Fibroblast of lung (primary cell): Measurements from ENCODE around the gene ACRBP. TPM values are rescaled to one million over a fixed set of nuclear protein-coding genes. Genes with fewer than 3 reads are reported as not detected.

Experiments used
- DNase-seq, 2 donors: peaks; one replicate each; pipeline versions ENCODE4 v3.0.0 to v3.0.0-alpha.2; 2010; ENCODE audit warnings: low read depth in 2 of 2
- H2AFZ ChIP-seq: 2 replicates; pipeline ENCODE4 v1.5.1; 2012; ENCODE audit warnings: low read length, control low read depth, inconsistent platforms
- H3K27ac ChIP-seq: 2 replicates; pipeline ENCODE4 v1.5.1; 2011; ENCODE audit warnings: low read length, control low read depth; ENCODE audit not compliant: insufficient read depth
- H3K27me3 ChIP-seq: 2 replicates; pipeline ENCODE4 v1.5.1; 2011; ENCODE audit warnings: mild to moderate bottlenecking, low read length; ENCODE audit not compliant: control insufficient read depth, insufficient read depth
- H3K36me3 ChIP-seq: 2 replicates; pipeline ENCODE4 v1.5.1; 2011; ENCODE audit warnings: low read length; ENCODE audit not compliant: control insufficient read depth, insufficient read depth
- H3K4me1 ChIP-seq: 2 replicates; pipeline ENCODE4 v1.5.1; 2011; ENCODE audit warnings: low read length; ENCODE audit not compliant: control insufficient read depth, insufficient read depth; ENCODE audit errors: extremely low read depth
- H3K4me2 ChIP-seq: 2 replicates; pipeline ENCODE4 v1.5.1; 2011; ENCODE audit warnings: low read length, control low read depth; ENCODE audit not compliant: insufficient read depth; ENCODE audit errors: extremely low read depth
- H3K4me3 ChIP-seq, 4 experiments: fragments of 200-600 bp in 1 of 4; sonication (generic) in 1 of 4; replicated peaks in 1 of 4; 2 replicates each; pipeline ENCODE4 v1.5.1; 2011 to 2016; ENCODE audit warnings: low read length in 4 of 4, low read depth in 3 of 4, mild to moderate bottlenecking in 3 of 4, control low read depth in 2 of 4, inconsistent platforms in 1 of 4, mixed read lengths in 1 of 4; ENCODE audit not compliant: insufficient read depth in 1 of 4; ENCODE audit errors: control extremely low read depth in 1 of 4
- H3K79me2 ChIP-seq: 2 replicates; pipeline ENCODE4 v1.5.1; 2012; ENCODE audit warnings: mild to moderate bottlenecking, low read length, inconsistent platforms; ENCODE audit not compliant: control insufficient read depth, insufficient read depth
- H3K9ac ChIP-seq: 2 replicates; pipeline ENCODE4 v1.5.1; 2011; ENCODE audit warnings: mild to moderate bottlenecking, low read length, control low read depth; ENCODE audit not compliant: insufficient read depth
- H3K9me3 ChIP-seq: 2 replicates; pipeline ENCODE4 v1.5.1; 2012; ENCODE audit warnings: low read depth, low read length; ENCODE audit not compliant: control insufficient read depth, insufficient read depth
- H4K20me1 ChIP-seq: 2 replicates; pipeline ENCODE4 v1.5.1; 2011; ENCODE audit warnings: low read length; ENCODE audit not compliant: control insufficient read depth, insufficient read depth; ENCODE audit errors: extremely low read depth
- EZH2 ChIP-seq: IDR thresholded peaks from 2 replicates; pipeline ENCODE4 v1.5.1; 2012; ENCODE audit warnings: low read length, control low read depth, mild to moderate bottlenecking; ENCODE audit errors: missing control alignments
- polyA plus RNA-seq, 2 donors: library from polyadenylated mRNA; depleted of rRNA in 1 of 2; stranded (reverse) in 1 of 2; unstranded in 1 of 2; fragments of >200 nt; gene quantifications; 2 replicates each; pipeline ENCODE4 v1.2.1, GENCODE V29; 2011 to 2012; ENCODE audit warnings: missing spikeins in 1 of 2
- total RNA-seq: library from RNA; depleted of rRNA; stranded (reverse); fragments of >200 nt; gene quantifications from 2 replicates; pipeline ENCODE4 v1.2.1, GENCODE V29; 2014
- TF ChIP-seq, protein P1 (sequence below), 2 donors: IDR thresholded peaks in 1 of 2; conservative IDR thresholded peaks in 1 of 2; 1 replicate in 1 of 2; 2 replicates in 1 of 2; pipeline ENCODE4 v1.5.1; 2011 to 2012; ENCODE audit warnings: low read length in 2 of 2, control low read depth in 1 of 2, inconsistent platforms in 1 of 2, low read depth in 1 of 2, mild to moderate bottlenecking in 1 of 2

ACRBP gene
- total and polyA plus RNA-seq, 2 donors (not counting 1 experiment from before 2014, with no cell fraction given), result 0.33 to 0.50 TPM

DNA sequence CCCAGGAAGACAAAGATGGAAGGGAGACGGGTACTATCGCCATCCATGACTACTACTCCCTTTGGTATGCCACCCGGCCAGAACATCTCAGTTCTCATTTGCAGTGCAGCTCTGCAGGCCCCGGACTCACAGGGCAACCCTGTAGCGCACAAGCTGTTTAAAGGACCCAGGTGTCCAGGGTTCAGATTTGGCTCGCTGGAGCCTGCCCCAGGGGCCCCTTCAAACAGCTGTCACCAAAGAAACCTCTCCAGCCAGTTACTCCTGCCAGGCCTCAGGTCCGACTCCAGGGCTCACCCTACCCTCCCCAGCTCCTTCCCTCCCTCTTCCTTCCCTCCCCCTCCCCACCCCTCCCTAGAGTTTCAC, 34.6 kb downstream of the ACRBP start:
- H3K9ac ChIP-seq, result no peak overlapping the region
- H3K79me2 ChIP-seq, result no peaks in the 10 kb centered on the region
- H3K4me3 ChIP-seq, result no peak overlapping the region
- DNase-seq, result no peak
- no peak overlapping the region for H2AFZ ChIP-seq
- no peaks in the 10 kb centered on the region for H4K20me1 ChIP-seq
- TF ChIP-seq, protein P1, sequence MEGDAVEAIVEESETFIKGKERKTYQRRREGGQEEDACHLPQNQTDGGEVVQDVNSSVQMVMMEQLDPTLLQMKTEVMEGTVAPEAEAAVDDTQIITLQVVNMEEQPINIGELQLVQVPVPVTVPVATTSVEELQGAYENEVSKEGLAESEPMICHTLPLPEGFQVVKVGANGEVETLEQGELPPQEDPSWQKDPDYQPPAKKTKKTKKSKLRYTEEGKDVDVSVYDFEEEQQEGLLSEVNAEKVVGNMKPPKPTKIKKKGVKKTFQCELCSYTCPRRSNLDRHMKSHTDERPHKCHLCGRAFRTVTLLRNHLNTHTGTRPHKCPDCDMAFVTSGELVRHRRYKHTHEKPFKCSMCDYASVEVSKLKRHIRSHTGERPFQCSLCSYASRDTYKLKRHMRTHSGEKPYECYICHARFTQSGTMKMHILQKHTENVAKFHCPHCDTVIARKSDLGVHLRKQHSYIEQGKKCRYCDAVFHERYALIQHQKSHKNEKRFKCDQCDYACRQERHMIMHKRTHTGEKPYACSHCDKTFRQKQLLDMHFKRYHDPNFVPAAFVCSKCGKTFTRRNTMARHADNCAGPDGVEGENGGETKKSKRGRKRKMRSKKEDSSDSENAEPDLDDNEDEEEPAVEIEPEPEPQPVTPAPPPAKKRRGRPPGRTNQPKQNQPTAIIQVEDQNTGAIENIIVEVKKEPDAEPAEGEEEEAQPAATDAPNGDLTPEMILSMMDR (conservative IDR thresholded peaks at IDR 0.05 in 1 of 2, IDR thresholded peaks at IDR 0.05 in 1 of 2; ENCODE audit: low read depth in 1 of 2, low read length in 2 of 2), result no peak
- no peak for TF ChIP-seq EZH2
- H3K36me3 ChIP-seq, result no peaks in the 10 kb centered on the region
- H3K4me2 ChIP-seq, result no peak overlapping the region
- H3K27me3 ChIP-seq, result no peaks in the 10 kb centered on the region
- peaks cover 14% of the 10 kb centered on the region for H3K4me1 ChIP-seq
- no peaks in the 10 kb centered on the region for H3K9me3 ChIP-seq
- no peak overlapping the region for H3K27ac ChIP-seq

DNA sequence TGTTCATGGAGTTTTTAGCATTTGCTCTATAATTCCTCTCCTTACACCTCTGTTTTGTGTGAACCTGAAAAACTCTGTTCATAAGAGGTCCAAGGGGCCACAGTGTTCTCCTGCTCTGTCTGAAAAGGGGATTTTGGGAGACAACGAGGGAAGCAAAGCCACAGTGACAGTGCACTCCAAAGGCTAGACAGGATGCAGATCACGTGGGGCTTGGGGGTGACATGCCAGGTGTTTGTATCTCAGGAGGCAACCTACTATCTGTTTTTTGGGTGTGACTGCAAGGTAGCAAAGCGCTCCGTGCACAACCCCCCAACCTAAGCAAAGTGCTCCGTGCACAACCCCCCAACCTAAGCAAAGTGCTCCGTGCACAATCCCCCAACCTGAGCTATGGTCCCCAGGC, 35.0 kb downstream of the ACRBP start:
- DNase-seq, result no peak
- H3K27me3 ChIP-seq, result no peaks in the 10 kb centered on the region
- H2AFZ ChIP-seq, result no peak overlapping the region
- no peak overlapping the region for H3K4me3 ChIP-seq
- H3K9me3 ChIP-seq, result no peaks in the 10 kb centered on the region
- no peak overlapping the region for H3K27ac ChIP-seq
- H4K20me1 ChIP-seq, result no peaks in the 10 kb centered on the region
- H3K36me3 ChIP-seq, result no peaks in the 10 kb centered on the region
- H3K4me2 ChIP-seq, result no peak overlapping the region
- peaks cover 16% of the 10 kb centered on the region for H3K4me1 ChIP-seq
- TF ChIP-seq EZH2, result no peak
- TF ChIP-seq, protein P1 (conservative IDR thresholded peaks at IDR 0.05 in 1 of 2, IDR thresholded peaks at IDR 0.05 in 1 of 2; ENCODE audit: low read depth in 1 of 2, low read length in 2 of 2), result no peak
- no peaks in the 10 kb centered on the region for H3K79me2 ChIP-seq
- no peak overlapping the region for H3K9ac ChIP-seq

DNA sequence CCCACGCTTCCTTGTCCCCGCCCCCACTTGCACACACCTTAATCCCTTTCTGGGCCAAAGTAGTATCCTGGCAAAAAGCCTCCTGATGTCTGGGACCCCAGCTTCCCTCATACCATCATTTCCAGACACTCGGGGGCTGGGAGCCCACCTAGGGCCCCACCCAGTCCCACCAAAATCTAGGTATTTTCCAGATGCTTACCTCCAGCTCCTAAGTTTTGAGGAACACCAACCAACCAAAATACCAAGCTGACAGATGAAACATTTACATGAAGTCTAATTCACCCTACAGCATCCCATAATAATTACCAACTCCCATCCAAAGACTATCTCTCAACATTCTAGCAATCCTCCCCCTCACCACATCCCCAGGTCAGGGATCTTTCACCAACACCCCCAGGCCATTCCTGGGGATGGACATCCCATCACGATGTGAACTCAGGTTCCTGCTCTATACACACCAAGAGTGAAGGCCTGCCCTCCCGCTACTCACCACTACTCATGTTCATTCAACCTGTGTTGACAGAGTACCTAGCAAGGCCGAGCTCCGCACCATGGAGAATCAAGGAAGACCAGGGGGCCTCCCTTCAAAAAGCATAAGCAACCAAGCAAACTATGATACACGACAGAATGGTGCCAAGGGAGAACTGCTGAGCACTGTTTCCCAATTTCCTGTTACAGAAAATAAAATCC, 38.5 kb downstream of the ACRBP start:
- DNase-seq, result peak in 1 of 2 donors; percentile 36
- no peak overlapping the region for H3K4me2 ChIP-seq
- peaks cover 6% of the 10 kb centered on the region for H3K36me3 ChIP-seq
- peaks cover 18% of the 10 kb centered on the region for H3K4me1 ChIP-seq
- no peak for TF ChIP-seq EZH2
- TF ChIP-seq, protein P1 (conservative IDR thresholded peaks at IDR 0.05 in 1 of 2, IDR thresholded peaks at IDR 0.05 in 1 of 2; ENCODE audit: low read depth in 1 of 2, low read length in 2 of 2), result no peak
- peaks cover 25% of the 10 kb centered on the region for H3K79me2 ChIP-seq
- H3K4me3 ChIP-seq, result no peak overlapping the region
- H3K9ac ChIP-seq, result no peak overlapping the region
- no peak overlapping the region for H3K27ac ChIP-seq
- no peaks in the 10 kb centered on the region for H3K27me3 ChIP-seq
- no peaks in the 10 kb centered on the region for H3K9me3 ChIP-seq
- no peaks in the 10 kb centered on the region for H4K20me1 ChIP-seq
- H2AFZ ChIP-seq, result no peak overlapping the region
